HepG2 (cell line): ENCODE measurements around the gene GALK2. TPM values are rescaled to one million over a fixed set of nuclear protein-coding genes. Genes with fewer than 3 reads are reported as not detected.

ENCODE experiments used
- ATAC-seq: fragments of 200-7000 bp; cut with Tn5 transposase; 3 replicates; pipeline ENCODE4 v1.9.1; 2020; ENCODE audit warnings: mild to moderate bottlenecking, moderate library complexity
- BruUV-seq: library from RNA; stranded (reverse); fragments of 400-500 nt; replicated peaks from 2 replicates; lab custom pipeline; 2021; lab: Mats Ljungman, UMichigan
- CTCF ChIA-PET: fragments of 300-600 bp; formaldehyde crosslinking; extraction: SDS; loops from one replicate; lab custom pipeline; 2021; ENCODE audit warnings: low total read pairs, inconsistent platforms, low intra/inter-chr PET ratio; lab: Yijun Ruan, JAX
- POLR2A ChIA-PET: fragments of 350-600 bp; sonication (Branson Sonifier 250); formaldehyde crosslinking; loops from one replicate; lab custom pipeline; 2020; ENCODE audit warnings: antibody characterized with exemption, inconsistent platforms; lab: Yijun Ruan, JAX
- DNase-seq: peaks from one replicate; pipeline ENCODE4 v3.0.0-alpha.2; 2015; ENCODE audit warnings: low spot score
- FAIRE-seq: peaks from 3 replicates; lab custom pipeline; 2011; peaks lifted over from hg19 to GRCh38; lab: Jason Lieb, UNC
- H2AFZ ChIP-seq: one replicate; pipeline ENCODE4 v1.6.1; 2011; ENCODE audit warnings: low read length, inconsistent platforms
- H3K27ac ChIP-seq: fragments of 300-600 bp; 3 replicates; pipeline ENCODE4 v1.8.0; 2011; ENCODE audit warnings: mixed run types, mild to moderate bottlenecking, mixed read lengths, low read length, inconsistent platforms; ENCODE audit not compliant: insufficient read depth; ENCODE audit errors: extremely low read length
- H3K27me3 ChIP-seq, 2 experiments: fragments of 200-600 bp in 1 of 2; 2 replicates in 1 of 2; 3 replicates in 1 of 2; pipeline versions ENCODE4 v1.6.0 to v1.8.0; 2011; ENCODE audit warnings: low read length in 2 of 2, mild to moderate bottlenecking in 2 of 2, moderate library complexity in 2 of 2, inconsistent platforms in 1 of 2; ENCODE audit not compliant: insufficient read depth in 2 of 2, control insufficient read depth in 1 of 2
- H3K36me3 ChIP-seq, 2 experiments: fragments of 200-600 bp in 1 of 2; replicated peaks in 1 of 2; 2 replicates in 1 of 2; 3 replicates in 1 of 2; pipeline versions ENCODE4 v1.5.1 to v1.8.0; 2011; ENCODE audit warnings: low read length in 2 of 2, inconsistent platforms in 1 of 2; ENCODE audit not compliant: insufficient read depth in 2 of 2, control insufficient read depth in 1 of 2
- H3K4me1 ChIP-seq: 2 replicates; pipeline ENCODE4 v1.5.1; 2012; ENCODE audit warnings: low read length, inconsistent platforms; ENCODE audit not compliant: insufficient read depth
- H3K4me2 ChIP-seq: 2 replicates; pipeline ENCODE4 v1.6.0; 2011; ENCODE audit warnings: low read depth, low read length, inconsistent platforms
- H3K4me3 ChIP-seq, 3 experiments: fragments of 200-600 bp in 1 of 3; sonication (generic), shearing (Covaris generic) in 1 of 3; replicated peaks in 1 of 3; 2 replicates each; pipeline ENCODE4 v1.5.1; 2011 to 2016; ENCODE audit warnings: low read length in 3 of 3, inconsistent platforms in 2 of 3, low read depth in 2 of 3, mild to moderate bottlenecking in 2 of 3, control low read depth in 1 of 3, mixed read lengths in 1 of 3; ENCODE audit not compliant: insufficient read depth in 1 of 3
- H3K79me2 ChIP-seq: one replicate; pipeline ENCODE4 v1.6.1; 2011; ENCODE audit warnings: low read length, inconsistent platforms; ENCODE audit not compliant: insufficient read depth
- H3K9ac ChIP-seq: 2 replicates; pipeline ENCODE4 v1.6.0; 2011; ENCODE audit warnings: mild to moderate bottlenecking, low read depth, low read length, inconsistent platforms; ENCODE audit not compliant: insufficient read depth
- H3K9me3 ChIP-seq: 2 replicates; pipeline ENCODE4 v1.5.1; 2012; ENCODE audit warnings: mild to moderate bottlenecking, low read length
- H4K20me1 ChIP-seq: 2 replicates; pipeline ENCODE4 v1.6.0; 2011; ENCODE audit warnings: inconsistent platforms, mild to moderate bottlenecking, low read length, moderate library complexity; ENCODE audit not compliant: insufficient read depth
- ATM ChIP-seq: fragments of 450-650 bp; IDR thresholded peaks from 2 replicates; pipeline ENCODE4 v1.7.1; 2017; ENCODE audit warnings: mild to moderate bottlenecking, borderline replicate concordance
- CREB3 ChIP-seq: sonication (generic); formaldehyde crosslinking; IDR thresholded peaks from 2 replicates; pipeline ENCODE4 v1.5.0; 2020; ENCODE audit warnings: missing genetic modification reagents
- MIER3 ChIP-seq: IDR thresholded peaks from 2 replicates; pipeline ENCODE4 v1.6.1; 2016; ENCODE audit warnings: missing compliant biosample characterization, borderline replicate concordance
- PCBP2 ChIP-seq: fragments of 200-400 bp; formaldehyde crosslinking; optimal IDR thresholded peaks from 2 replicates; pipeline ENCODE3; 2018; ENCODE audit warnings: low read length, low read depth; ENCODE audit not compliant: poor library complexity, severe bottlenecking
- THAP11 ChIP-seq: IDR thresholded peaks from 2 replicates; pipeline ENCODE4 v1.6.1; 2016; ENCODE audit warnings: missing biosample characterization, missing genetic modification reagents
- ZFY ChIP-seq: sonication (generic); formaldehyde crosslinking; IDR thresholded peaks from 2 replicates; pipeline ENCODE4 v1.4.0; 2020; ENCODE audit warnings: missing genetic modification reagents
- ZNF12 ChIP-seq: sonication (generic); formaldehyde crosslinking; IDR thresholded peaks from 2 replicates; pipeline ENCODE4 v1.5.0; 2020; ENCODE audit warnings: missing genetic modification reagents
- ZNF576 ChIP-seq: sonication (generic); formaldehyde crosslinking; IDR thresholded peaks from 2 replicates; pipeline ENCODE4 v1.4.0; 2020; ENCODE audit warnings: mild to moderate bottlenecking, missing genetic modification reagents
- ZNF589 ChIP-seq: sonication (generic); formaldehyde crosslinking; conservative IDR thresholded peaks from 2 replicates; pipeline ENCODE4 v1.8.0; 2022; ENCODE audit warnings: mild to moderate bottlenecking, moderate library complexity, missing genetic modification reagents
- ZNF615 ChIP-seq: sonication (generic); formaldehyde crosslinking; IDR thresholded peaks from 2 replicates; pipeline ENCODE4 v1.5.0; 2020; ENCODE audit warnings: mild to moderate bottlenecking, missing genetic modification reagents, borderline replicate concordance
- WGBS: methylation state at CpG from one replicate; pipeline ENCODE4 v1.1.6; 2017; ENCODE audit warnings: low lambda C conversion rate; 5-methylcytosine and 5-hydroxymethylcytosine counted together
- in situ Hi-C: cut with HindIII; loops from 2 replicates; pipeline ENCODE4 v1.10.0; 2017; ENCODE audit warnings: low pct_unique_long_range_greater_than_20kb; ENCODE audit not compliant: extremely low pct_ligation_motif_present
- intact Hi-C: fragments of 100-400 bp; cut with micrococcal nuclease; formaldehyde crosslinking; loops from one replicate; pipeline ENCODE4 v1.10.0; 2022; ENCODE audit not compliant: unreplicated experiment
- polyA plus RNA-seq, 8 experiments: library from polyadenylated mRNA; depleted of rRNA in 3 of 8; stranded (reverse) in 7 of 8; unstranded in 1 of 8; fragments of >200 nt; fragmentation: Illumina TruSeq in 4 of 8; extraction: Trizol in 4 of 8; gene quantifications; 2 replicates each; pipeline versions ENCODE4 v1.2.1 to v1.2.3, GENCODE V29; 2011 to 2016; ENCODE audit warnings: low read depth in 4 of 8, missing spikeins in 1 of 8, mixed read lengths in 1 of 8; ENCODE audit not compliant: insufficient read depth in 1 of 8
- total RNA-seq, 5 experiments: library from RNA; depleted of rRNA; stranded (reverse); fragments of >200 nt; fragmentation: Illumina TruSeq; extraction: Trizol; gene quantifications; 2 replicates each; pipeline ENCODE4 v1.2.3, GENCODE V29; 2016; ENCODE audit warnings: low read depth in 1 of 5

The GALK2 gene
- total and polyA plus RNA-seq, 2 of the 13 experiments (the other 11 are each of a cell fraction or from before 2014, with no cell fraction given), result 17.6 to 32.8 TPM

DNA sequence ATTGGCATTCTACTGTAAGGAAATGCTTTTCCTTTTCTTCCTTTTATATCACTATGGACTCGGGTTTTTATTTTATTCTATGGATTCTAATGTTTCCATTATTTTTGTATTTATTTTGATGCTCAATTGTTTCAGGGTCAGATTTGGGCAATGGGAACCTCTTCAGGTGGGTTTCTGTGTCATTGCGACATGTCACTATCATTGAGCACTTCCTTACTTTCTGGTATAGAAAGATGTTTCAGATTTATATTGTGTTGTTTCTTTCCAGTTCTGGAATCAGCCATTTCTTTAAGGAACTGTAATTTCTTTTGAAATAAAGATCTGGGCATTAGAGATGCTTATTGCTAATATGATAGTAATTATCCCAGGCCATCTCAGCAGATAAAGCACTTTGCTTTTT, 21.8 kb downstream of the GALK2 start:
- no peak overlapping the region for H3K9ac ChIP-seq
- no peak for FAIRE-seq
- no peak for ATAC-seq
- H3K27me3 ChIP-seq, result no peaks in the 10 kb centered on the region
- peaks cover 3% of the 10 kb centered on the region for H3K4me1 ChIP-seq
- DNase-seq, result no peak
- no peaks in the 10 kb centered on the region for H3K79me2 ChIP-seq
- no peak overlapping the region for H2AFZ ChIP-seq
- H3K4me2 ChIP-seq, result no peak overlapping the region
- TF ChIP-seq ZFY (CRISPR knock-in tag) (no peak), MIER3 (CRISPR knock-in tag) (no peak), CREB3 (CRISPR knock-in tag) (no peak), ZNF12 (CRISPR knock-in tag) (no peak), PCBP2 (no peak), ZNF576 (CRISPR knock-in tag) (no peak), THAP11 (CRISPR knock-in tag) (no peak), ZNF615 (CRISPR knock-in tag) (no peak), ATM (no peak), ZNF589 (no peak)
- CTCF ChIA-PET, result no interaction called here
- no peak overlapping the region for H3K4me3 ChIP-seq
- no peaks in the 10 kb centered on the region for H3K9me3 ChIP-seq
- H4K20me1 ChIP-seq, result no peaks in the 10 kb centered on the region
- no TSS peak for BruUV-seq
- H3K36me3 ChIP-seq, result no peaks in the 10 kb centered on the region; a peak in 2 of 5 replicates
- no peak overlapping the region for H3K27ac ChIP-seq
- WGBS, result 81% methylated on average over 2 of the region's 2 CpGs
- in situ Hi-C loops, result no loop called here
- intact Hi-C loops, result no loop called here
- POLR2A ChIA-PET, result no interaction called here
